ENCODE data around the gene MRPS22. TPM values are rescaled to one million over a fixed set of nuclear protein-coding genes. Genes with fewer than 3 reads are reported as not detected.

Gene MRPS22
- total and polyA plus RNA-seq, 2 of the 8 experiments (the other 6 are each of a cell fraction or from before 2014, with no cell fraction given), result 28.3 to 45.8 TPM

DNA sequence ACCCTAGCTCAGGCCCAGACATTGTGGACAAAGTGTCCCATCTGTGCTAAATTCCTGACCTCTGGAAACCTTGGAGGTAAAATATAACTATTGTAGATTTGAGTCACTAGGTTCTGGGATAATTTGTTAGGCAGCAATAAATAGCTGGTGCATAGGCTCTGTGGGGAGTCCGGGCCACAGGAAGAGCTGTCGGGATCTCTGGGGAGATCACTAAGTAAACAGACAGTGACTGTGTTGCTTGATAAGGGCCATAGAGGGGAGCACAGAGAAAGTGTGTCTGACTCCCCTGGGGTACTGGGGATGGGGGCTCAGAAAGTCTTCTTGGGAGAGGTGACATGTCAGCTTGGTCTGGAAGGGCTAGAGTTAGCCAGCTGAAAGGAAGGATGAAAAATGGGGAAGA lies 37.7 kb upstream of the MRPS22 start (continued):
- TF ChIP-seq, protein P1, sequence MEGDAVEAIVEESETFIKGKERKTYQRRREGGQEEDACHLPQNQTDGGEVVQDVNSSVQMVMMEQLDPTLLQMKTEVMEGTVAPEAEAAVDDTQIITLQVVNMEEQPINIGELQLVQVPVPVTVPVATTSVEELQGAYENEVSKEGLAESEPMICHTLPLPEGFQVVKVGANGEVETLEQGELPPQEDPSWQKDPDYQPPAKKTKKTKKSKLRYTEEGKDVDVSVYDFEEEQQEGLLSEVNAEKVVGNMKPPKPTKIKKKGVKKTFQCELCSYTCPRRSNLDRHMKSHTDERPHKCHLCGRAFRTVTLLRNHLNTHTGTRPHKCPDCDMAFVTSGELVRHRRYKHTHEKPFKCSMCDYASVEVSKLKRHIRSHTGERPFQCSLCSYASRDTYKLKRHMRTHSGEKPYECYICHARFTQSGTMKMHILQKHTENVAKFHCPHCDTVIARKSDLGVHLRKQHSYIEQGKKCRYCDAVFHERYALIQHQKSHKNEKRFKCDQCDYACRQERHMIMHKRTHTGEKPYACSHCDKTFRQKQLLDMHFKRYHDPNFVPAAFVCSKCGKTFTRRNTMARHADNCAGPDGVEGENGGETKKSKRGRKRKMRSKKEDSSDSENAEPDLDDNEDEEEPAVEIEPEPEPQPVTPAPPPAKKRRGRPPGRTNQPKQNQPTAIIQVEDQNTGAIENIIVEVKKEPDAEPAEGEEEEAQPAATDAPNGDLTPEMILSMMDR (IDR thresholded peaks at IDR 0.05; ENCODE audit: control extremely low read depth in 1 of 3, insufficient read depth in 1 of 3, low read depth in 1 of 3, low read length in 3 of 3), result no peak
- no peak for TF ChIP-seq KDM5A (IDR thresholded peaks at IDR 0.05; ENCODE audit: low read length)

Data from H1 (cell line).